ENCODE results near the gene CYP26B1.

GRCh38 chr2:72090781-72091482, 56.7 kb downstream of the CYP26B1 start:
- TF ChIP-seq POLR2A (IDR thresholded peaks at IDR 0.05), result no peak
- no peak for TF ChIP-seq CTCF (IDR thresholded peaks at IDR 0.05)

Data from testis (tissue), 2 donors.